Lower lobe of right lung (tissue), 2 donors: ENCODE results near the gene DNM2. TPM values are rescaled to one million over a fixed set of nuclear protein-coding genes. Genes with fewer than 3 reads are reported as not detected.
"Not testable (repeated sequence)": the region's sequence is repeated elsewhere in the genome, so short reads cannot be mapped to it uniquely, and the experiment has no call there.

ENCODE experiments used
- ATAC-seq, 2 donors: fragments of 200-7000 bp; cut with Tn5 transposase; one replicate each; pipeline ENCODE4 v1.9.1; 2020 to 2022; ENCODE audit warnings: mild to moderate bottlenecking in 2 of 2, moderate library complexity in 2 of 2
- DNase-seq: peaks from one replicate; pipeline ENCODE4 v3.0.0-alpha.2; 2020
- H3K27ac ChIP-seq: fragments of 200-600 bp; one replicate; pipeline ENCODE4 v1.8.0; 2022
- H3K27me3 ChIP-seq: fragments of 200-600 bp; one replicate; pipeline ENCODE4 v1.8.0; 2022; ENCODE audit warnings: low read depth
- H3K36me3 ChIP-seq: fragments of 200-600 bp; one replicate; pipeline ENCODE4 v1.8.0; 2022; ENCODE audit warnings: mild to moderate bottlenecking
- H3K4me1 ChIP-seq: fragments of 200-600 bp; one replicate; pipeline ENCODE4 v1.8.0; 2022
- H3K4me3 ChIP-seq: fragments of 200-600 bp; one replicate; pipeline ENCODE4 v1.8.0; 2022; ENCODE audit warnings: mild to moderate bottlenecking
- H3K9me3 ChIP-seq: fragments of 200-600 bp; one replicate; pipeline ENCODE4 v1.8.0; 2022
- intact Hi-C: fragments of 100-400 bp; cut with DNase I; formaldehyde crosslinking; loops from one replicate; pipeline ENCODE4 v1.11.0; 2022
- total RNA-seq: library from RNA; stranded (reverse); fragmentation: NEBNext Ultra II Directional; extraction: Animal tissue kit (Norgen Biotek cat#: 25700); gene quantifications from one replicate; pipeline ENCODE4 v1.2.1, GENCODE V29; 2021
- TF ChIP-seq, protein P1 (sequence below): fragments of 200-600 bp; IDR thresholded peaks from one replicate; pipeline ENCODE4 v1.8.0; 2022; ENCODE audit warnings: antibody characterized with exemption, mild to moderate bottlenecking
- donor health status: DM: no; HTN: yes; CAD: no; lungs with severe emphysema.

The DNM2 gene
- total RNA-seq, 1 donor from 2014 or later = 282 TPM

DNA sequence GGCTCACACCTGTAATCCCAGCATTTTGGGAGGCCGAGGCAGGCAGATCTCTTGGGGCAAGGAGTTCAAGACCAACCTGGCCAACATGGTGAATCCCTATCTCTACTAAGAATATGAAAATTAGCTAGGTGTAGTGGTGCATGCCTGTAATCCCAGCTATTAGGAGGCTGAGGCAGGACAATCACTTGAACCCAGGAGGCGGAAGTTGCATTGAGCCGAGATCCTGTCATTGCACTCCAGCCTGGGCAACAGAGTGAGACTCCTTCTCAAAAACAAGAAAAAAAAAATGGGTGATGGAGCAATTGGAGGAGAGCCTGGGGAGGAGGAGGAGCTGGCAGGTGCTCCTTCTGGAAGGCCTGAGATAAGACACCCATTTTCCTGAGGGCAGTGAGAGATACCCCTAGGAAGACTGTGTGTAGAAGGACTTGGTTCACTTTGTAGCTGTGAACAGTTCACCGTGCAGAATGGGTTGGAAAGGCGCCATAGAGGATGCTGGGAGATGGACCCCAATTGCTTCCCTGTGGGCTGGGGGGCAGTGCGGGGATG, 144.8 kb downstream of the DNM2 start:
- DNase-seq (no peak), ATAC-seq (no peak)
- intact Hi-C loops = no loop called here
- H3K27me3 ChIP-seq = no peaks in the 10 kb centered on the region
- peaks cover 16% of the 10 kb centered on the region for H3K4me1 ChIP-seq
- no peaks in the 10 kb centered on the region for H3K36me3 ChIP-seq
- no peak overlapping the region for H3K4me3 ChIP-seq
- TF ChIP-seq, protein P1, sequence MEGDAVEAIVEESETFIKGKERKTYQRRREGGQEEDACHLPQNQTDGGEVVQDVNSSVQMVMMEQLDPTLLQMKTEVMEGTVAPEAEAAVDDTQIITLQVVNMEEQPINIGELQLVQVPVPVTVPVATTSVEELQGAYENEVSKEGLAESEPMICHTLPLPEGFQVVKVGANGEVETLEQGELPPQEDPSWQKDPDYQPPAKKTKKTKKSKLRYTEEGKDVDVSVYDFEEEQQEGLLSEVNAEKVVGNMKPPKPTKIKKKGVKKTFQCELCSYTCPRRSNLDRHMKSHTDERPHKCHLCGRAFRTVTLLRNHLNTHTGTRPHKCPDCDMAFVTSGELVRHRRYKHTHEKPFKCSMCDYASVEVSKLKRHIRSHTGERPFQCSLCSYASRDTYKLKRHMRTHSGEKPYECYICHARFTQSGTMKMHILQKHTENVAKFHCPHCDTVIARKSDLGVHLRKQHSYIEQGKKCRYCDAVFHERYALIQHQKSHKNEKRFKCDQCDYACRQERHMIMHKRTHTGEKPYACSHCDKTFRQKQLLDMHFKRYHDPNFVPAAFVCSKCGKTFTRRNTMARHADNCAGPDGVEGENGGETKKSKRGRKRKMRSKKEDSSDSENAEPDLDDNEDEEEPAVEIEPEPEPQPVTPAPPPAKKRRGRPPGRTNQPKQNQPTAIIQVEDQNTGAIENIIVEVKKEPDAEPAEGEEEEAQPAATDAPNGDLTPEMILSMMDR = no peak
- no peaks in the 10 kb centered on the region for H3K9me3 ChIP-seq
- peak overlapping the region; percentile 50 for H3K27ac ChIP-seq

DNA sequence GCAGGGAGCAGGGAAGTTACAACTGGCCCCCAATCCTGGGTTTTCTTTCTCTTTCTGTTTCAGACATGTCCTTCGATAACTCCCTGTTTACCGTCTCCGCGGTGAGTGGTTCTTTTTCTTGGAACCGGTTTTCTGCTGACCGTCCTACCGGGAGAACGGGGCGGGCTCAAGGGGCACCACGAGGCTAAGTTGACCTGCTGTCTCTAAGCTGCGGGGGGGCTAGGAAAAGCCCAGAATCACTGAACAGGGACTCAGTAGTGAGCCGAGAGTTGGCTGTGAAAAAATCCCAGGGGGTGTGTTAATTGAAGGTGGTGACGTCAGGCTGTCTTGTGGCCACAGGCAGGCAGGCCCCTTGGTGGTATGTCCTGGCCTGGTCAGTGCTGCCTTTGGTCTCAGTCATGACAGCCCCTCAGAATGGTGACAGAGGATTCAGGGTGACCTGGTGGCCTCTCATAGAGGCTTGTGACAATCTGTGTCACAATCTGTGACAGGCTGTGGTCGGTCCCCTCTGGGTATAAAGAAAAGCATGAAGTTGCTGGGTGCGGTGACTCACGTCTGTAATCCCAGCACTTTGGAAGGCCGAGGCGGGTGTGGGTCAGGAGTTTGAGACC, 145.3 kb downstream of the DNM2 start:
- Histone ChIP-seq H3K4me1 (peaks cover 16% of the 10 kb centered on the region), H3K4me3 (no peak overlapping the region), H3K27ac (peak overlapping the region; percentile 50), H3K27me3 (no peaks in the 10 kb centered on the region), H3K36me3 (no peaks in the 10 kb centered on the region), H3K9me3 (no peaks in the 10 kb centered on the region)
- peak; percentile 71 to 77 for ATAC-seq
- DNase-seq = peak; percentile 77
- TF ChIP-seq, protein P1 = no peak
- intact Hi-C loops = no loop called here

DNA sequence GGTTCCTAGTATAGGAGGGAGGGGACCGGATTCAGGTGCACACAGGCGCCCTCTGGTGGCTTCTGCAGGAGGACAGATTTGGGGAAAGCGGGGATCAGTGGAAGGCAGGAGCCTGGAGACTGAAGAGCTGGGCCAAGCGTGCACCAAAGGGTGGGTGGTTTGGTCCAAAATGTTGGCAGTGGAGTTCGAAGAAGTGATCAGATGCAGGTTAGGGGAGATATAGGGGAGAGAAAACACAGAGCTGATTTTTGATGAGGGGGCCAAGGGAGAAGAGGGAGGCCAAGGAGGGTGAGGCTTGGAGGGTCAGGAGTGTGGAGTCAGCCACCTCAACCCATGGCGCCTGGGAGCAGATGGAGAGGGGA, 146.6 kb downstream of the DNM2 start:
- ATAC-seq (peak; percentile 87 to 88), DNase-seq (peak; percentile 88)
- no peaks in the 10 kb centered on the region for H3K9me3 ChIP-seq
- H3K36me3 ChIP-seq = no peaks in the 10 kb centered on the region
- H3K4me3 ChIP-seq = no peak overlapping the region
- peaks cover 16% of the 10 kb centered on the region for H3K4me1 ChIP-seq
- intact Hi-C loops = no loop called here
- TF ChIP-seq, protein P1 = peak; percentile 91
- H3K27ac ChIP-seq = no peak overlapping the region
- H3K27me3 ChIP-seq = no peaks in the 10 kb centered on the region

DNA sequence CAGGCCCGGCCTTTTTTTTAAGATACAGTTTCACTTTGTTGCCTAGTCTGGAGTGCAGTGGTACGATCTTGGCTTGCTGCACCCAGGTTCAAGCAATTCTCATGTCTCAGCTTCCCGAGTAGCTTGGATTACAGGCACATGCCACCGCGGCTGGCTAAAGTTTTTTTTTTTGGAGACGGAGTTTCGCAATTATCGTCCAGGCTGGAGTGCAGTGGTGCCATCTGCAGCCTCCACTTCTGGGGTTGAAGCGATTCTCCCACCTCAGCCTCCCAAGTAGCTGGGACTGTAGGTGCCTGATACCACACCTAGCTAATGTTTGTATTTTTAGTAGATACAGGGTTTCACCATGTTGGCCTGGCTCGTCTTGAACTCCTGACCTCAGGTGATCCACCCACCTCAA, 148.6 kb downstream of the DNM2 start:
- Histone ChIP-seq H3K4me3 (no peak overlapping the region), H3K36me3 (no peaks in the 10 kb centered on the region), H3K9me3 (no peaks in the 10 kb centered on the region), H3K27ac (no peak overlapping the region), H3K4me1 (peaks cover 16% of the 10 kb centered on the region), H3K27me3 (no peaks in the 10 kb centered on the region)
- ATAC-seq (no peak), DNase-seq (no peak)
- TF ChIP-seq, protein P1 = no peak
- intact Hi-C loops = no loop called here

DNA sequence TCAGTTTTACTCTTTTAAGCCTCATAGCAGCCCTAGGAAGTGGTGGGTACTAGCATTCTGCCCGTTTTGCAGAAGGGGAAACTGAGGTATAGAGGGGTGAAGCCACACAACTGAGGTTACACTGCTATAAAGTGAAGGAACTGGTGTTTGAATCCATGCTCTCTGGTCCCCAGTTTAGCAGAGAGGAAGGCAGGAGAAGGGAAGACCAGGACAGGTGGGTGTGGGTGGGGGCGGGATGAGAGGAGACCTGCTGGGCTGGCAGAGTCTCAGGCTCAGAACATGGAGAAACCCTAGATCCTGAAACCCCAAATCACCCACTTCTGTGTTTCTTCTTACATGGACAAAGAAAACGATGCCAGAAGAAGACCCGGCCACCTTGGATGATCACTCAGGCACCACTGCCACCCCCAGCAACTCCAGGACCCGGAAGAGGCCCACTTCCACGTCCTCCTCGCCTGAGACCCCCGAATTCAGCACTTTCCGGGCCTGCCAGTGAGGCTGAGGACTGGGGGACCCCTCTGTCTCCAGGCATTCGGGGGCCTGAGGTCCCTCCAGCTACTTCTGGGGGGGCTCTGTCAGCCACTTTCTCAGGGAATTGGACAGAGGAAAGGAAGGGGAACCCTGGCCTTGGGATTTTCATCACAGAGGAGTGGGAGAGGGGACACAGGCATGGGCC, 151.1 kb downstream of the DNM2 start:
- no peak for ATAC-seq
- Histone ChIP-seq H3K4me1 (peaks cover 17% of the 10 kb centered on the region), H3K4me3 (no peak overlapping the region), H3K27me3 (no peaks in the 10 kb centered on the region), H3K9me3 (no peaks in the 10 kb centered on the region), H3K27ac (no peak overlapping the region), H3K36me3 (no peaks in the 10 kb centered on the region)
- TF ChIP-seq, protein P1 = no peak
- intact Hi-C loops = no loop called here
- DNase-seq = no peak

DNA sequence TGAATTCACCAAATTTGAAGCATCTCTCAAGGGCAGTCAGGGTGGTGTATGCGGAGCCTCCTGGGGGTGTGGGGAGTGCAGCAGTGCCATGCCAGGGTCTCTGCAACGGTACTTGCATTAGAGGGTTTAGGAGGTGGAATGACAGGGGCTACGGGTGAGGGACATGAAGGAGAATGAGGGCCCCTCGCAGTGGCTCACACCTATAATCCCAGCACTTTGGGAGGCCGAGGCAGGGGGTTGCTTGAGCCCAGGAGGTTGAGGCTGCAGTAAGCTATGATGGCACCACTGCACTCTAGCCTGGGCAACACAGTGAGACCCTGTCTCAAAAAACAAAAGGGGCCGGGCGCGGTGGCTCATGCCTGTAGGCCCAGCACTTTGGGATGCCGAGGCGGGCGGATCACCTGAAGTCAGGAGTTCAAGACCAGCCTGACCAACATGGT, 152.0 kb downstream of the DNM2 start:
- H3K27ac ChIP-seq, intact Hi-C loops, H3K4me3 ChIP-seq, H3K36me3 ChIP-seq, H3K27me3 ChIP-seq, ATAC-seq, H3K9me3 ChIP-seq: not testable (repeated sequence)
- peak; percentile 63 for DNase-seq
- peaks cover 10% of the 10 kb centered on the region for H3K4me1 ChIP-seq
